Erythroblast (primary cell): ENCODE data around the gene RTL10.
"Not testable (repeated sequence)": the region's sequence is repeated elsewhere in the genome, so short reads cannot be mapped to it uniquely, and the experiment has no call there.

Experiments used
- DNase-seq, 2 experiments: peaks; one replicate each; lab custom pipeline; 2025; lab: John Stamatoyannopoulos, UW
- GATA1 ChIP-seq: IDR thresholded peaks from 2 replicates; pipeline ENCODE4 v1.6.1; 2011; ENCODE audit warnings: low read depth, mild to moderate bottlenecking, control low read depth, low read length, moderate library complexity
- POLR2A ChIP-seq: IDR thresholded peaks from 2 replicates; pipeline ENCODE4 v1.6.1; 2011; ENCODE audit warnings: mild to moderate bottlenecking, low read length

Gene RTL10

DNA sequence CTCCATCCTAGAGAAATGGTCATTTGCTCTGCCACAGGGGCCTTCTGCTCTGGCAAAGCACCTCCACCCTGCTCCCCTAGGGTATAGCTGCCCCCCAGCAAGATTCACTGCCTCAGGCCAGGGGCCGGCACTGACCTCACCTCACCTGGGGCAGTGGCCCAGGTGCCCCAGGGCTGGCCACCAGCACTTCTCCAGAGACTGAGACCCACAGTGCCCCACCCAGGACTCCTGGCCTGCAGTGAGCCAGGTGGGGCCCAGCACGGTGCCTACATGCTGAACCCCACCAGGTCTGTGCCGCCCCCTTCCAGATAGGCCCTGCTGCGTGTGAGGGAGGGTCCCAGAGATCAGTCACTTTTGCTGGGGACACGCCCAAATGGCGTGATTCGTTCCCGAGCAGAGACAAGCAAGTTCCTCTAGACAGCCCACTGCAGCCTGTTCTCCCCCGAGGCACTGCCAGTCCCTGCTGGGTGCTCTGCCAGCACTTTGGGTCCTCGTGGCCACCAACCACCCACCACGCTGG lies 10.8 kb downstream of the RTL10 start:
- TF ChIP-seq GATA1 (no peak), POLR2A (no peak)

DNA sequence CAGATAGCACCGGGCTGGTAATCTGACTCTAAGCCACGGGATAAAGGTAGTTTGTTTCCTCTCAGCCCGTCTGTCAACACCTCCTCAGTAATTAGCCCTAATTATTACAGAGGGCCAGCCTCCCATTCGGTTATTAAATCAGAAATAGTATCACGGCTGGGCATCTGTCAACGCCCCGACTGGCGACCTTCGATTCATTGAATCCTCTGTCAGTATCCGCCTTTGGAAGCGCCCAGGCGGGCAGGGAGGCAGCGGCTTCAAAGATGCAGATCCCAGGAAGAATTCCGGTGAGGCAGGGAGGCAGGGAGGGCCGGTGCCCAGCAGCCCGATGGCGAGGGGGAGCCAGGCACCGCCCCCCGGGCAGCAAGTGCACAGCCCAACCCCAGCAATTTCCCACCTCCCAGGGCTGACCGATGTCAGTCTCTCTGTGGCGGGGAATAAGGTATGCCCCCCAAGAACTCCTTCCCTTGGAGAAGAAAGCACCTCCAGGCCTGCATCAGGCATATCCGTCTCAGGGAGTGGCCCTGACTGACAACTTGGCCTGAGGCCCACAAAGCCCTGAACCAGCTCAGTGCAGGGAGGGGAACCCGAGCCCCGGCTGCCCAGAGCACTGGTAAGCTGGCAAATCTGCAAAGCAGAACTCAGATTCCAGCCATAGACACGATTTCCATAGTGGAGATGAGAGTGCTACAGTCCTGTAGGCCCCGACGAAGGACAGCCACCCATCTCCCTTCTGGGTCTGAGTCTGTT lies 11.4 kb downstream of the RTL10 start:
- TF ChIP-seq GATA1 (no peak), POLR2A (no peak)
- no peak for DNase-seq

More for the DNA sequence above, 10.8 kb downstream of the RTL10 start:
- DNase-seq, result no peak

GRCh38 chr22:19842393-19843106 lies 12.1 kb downstream of the RTL10 start:
- no peak for TF ChIP-seq GATA1
- TF ChIP-seq POLR2A, result no peak
- DNase-seq, result no peak

GRCh38 chr22:19841641-19842392 lies 12.9 kb downstream of the RTL10 start:
- no peak for DNase-seq
- TF ChIP-seq GATA1 (no peak), POLR2A (no peak)

DNA sequence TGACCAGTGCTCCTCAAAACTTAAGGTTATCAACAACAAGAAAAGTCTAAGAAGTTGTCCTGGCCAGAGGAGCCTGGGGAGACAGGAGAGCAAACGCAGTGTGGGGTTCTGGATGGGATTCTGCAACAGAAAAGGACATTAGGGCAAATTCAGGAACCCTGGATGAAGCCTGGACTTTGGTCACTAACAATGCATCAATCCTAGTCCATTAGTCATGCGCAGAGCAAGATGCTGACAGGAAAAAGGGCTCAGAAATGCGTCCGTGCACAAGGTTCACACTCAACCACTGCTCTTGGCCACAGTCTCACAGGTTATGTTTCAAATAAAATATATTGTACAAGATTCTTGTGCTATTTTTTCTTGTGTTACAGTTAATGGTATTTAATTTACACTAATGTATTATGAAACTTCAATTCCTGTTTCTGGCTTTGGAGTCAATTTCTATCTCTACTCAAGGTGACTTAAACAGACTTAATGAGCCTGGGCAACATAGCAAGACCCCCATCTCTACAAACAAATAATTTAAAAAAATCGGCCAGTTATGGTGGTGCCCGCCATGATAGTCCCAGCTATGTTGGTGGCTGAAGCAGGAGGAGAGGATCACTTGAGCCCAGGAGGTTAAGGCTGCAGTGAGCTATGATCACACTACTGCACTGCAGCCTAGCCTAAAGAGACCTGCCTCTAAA lies 13.6 kb downstream of the RTL10 start:
- no peak for DNase-seq
- TF ChIP-seq GATA1, result no peak
- no peak for TF ChIP-seq POLR2A

GRCh38 chr22:19840059-19840458 lies 14.6 kb downstream of the RTL10 start:
- TF ChIP-seq GATA1 (no peak), POLR2A (no peak)
- no peak for DNase-seq

DNA sequence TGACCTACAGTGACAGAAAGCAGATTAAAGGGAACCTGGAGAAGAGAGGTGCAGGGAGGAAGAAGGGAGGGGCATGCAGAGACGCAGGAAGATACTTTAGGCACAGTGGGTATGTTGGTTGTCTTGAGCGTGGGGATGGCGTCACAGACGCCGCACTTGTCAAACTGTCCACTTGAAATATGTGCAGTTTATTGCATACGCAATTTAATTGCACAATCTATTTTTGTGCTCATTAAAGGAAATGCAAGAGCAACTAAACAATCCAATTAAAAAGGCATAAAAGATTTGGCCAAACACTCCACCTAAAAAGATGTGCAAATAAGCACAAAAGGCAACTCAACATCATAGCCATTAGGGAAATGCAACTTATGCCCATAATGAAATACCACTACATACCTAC lies 16.8 kb downstream of the RTL10 start:
- TF ChIP-seq GATA1, result no peak
- no peak for TF ChIP-seq POLR2A
- DNase-seq, result no peak

DNA sequence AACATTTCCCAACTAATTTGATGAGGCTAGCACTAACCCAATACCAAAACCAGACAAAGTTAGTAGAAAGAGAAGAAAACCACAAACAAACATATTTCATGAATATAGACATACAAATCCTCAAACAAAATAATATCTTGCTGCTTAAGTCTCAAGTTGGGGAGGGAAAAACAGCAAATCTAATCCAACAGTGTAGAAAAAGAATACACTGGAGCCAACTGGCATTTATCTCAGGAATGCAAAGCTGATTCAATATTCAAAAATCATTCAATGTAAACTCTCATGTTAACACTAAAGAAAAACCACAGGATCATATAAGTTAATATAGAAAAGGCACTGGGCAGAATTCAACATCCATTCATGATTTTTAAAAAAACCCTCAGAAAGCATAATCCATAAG lies 18.2 kb downstream of the RTL10 start:
- TF ChIP-seq POLR2A (no peak), GATA1 (no peak)
- no peak for DNase-seq

DNA sequence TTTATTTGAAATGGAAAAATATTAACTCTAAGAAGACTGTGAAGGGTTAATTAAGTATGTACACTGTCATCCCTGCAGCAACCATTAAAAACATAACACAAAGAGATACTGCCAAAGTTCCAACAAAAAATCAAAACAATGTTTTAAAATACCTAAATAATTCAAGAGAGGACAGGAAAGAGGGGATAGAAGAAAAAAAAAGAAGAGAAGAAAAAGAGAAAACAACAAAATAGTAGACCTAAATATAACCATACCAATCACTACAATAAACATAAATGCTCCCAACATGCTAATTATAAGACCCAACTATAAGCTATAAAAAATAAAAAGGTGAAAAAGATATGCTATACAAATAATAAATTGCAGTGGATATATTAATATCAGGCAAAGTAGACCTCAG lies 20.1 kb downstream of the RTL10 start:
- no peak for TF ChIP-seq POLR2A
- TF ChIP-seq GATA1, result no peak
- DNase-seq, result no peak

DNA sequence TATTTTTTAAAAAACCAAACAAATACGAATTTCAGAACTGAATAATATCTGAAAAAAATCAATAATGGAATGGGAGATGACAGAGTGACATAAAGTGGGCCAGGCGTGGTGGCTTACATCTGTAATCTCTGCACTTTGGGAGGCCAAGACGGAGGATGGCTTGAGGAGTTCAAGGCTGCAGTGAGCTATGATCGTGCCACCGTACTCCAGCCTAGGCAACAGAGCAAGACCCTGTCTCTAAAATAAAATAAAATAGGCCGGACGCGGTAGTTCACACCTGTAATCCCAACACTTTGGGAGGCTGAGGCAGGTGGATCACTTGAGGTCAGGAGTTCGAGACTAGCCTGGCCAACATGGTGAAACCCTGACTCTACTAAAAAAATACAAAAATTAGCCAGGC lies 21.3 kb downstream of the RTL10 start:
- DNase-seq, result not testable (repeated sequence)

GRCh38 chr22:19832476-19833108 lies 22.1 kb downstream of the RTL10 start:
- DNase-seq, result no peak
- TF ChIP-seq POLR2A (no peak), GATA1 (no peak)

DNA sequence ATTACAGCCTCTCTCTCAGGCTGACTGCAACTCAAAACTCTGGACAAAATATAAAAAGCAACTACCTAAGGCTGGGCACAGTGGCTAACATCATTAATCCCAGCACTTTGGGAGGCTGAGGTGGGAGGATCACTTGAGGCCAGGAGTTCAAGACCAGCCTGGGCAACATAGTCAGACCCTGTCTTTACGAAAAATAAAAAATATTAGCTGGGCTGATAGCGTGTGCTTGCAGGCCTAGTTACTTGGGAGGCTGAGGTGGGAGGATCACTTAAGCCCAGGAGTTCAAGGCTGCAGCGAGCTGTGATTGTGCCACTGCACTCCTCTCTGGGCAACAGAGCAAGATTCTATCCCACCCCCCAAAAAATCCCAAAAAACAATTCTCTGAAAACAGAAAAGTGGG lies 22.7 kb downstream of the RTL10 start:
- DNase-seq, result not testable (repeated sequence)

DNA sequence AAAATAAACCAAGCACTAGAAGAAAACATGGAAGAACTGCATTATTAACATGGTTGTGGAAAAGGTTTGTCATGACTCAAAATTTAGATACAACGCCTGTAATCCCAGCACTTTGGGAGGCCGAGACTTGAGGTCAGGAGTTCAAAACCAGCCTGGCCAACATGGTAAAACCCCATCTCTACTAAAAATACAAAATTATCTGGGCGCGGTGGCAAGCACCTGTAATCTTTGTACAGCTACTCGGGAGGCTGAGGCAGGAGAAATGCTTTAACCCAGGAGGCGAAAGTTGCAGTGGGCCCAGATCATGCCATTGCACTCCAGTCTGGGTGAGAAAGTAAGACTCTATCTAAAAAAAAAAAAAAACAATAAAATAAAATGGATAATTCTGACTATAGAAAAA lies 23.7 kb downstream of the RTL10 start:
- no peak for TF ChIP-seq GATA1
- TF ChIP-seq POLR2A, result no peak
- no peak for DNase-seq
